ENCODE data around the gene HIPK2. TPM values are rescaled to one million over a fixed set of nuclear protein-coding genes. Genes with fewer than 3 reads are reported as not detected.

The HIPK2 gene
- total RNA-seq, 1 experiment from 2014 or later = 33.4 TPM

GRCh38 chr7:139743267-139743966 lies 34.4 kb downstream of the HIPK2 start:
- Mint-ChIP-seq H3K27ac (ENCODE audit: unreplicated experiment) (no peak overlapping the region), H3K9me3 (ENCODE audit: low read depth, unreplicated experiment) (no peaks in the 10 kb centered on the region), H3K27me3 (ENCODE audit: unreplicated experiment) (no peaks in the 10 kb centered on the region), H3K4me3 (ENCODE audit: low read depth, unreplicated experiment) (no peak overlapping the region), H3K4me1 (ENCODE audit: low read depth, unreplicated experiment) (peaks cover 34% of the 10 kb centered on the region), H3K36me3 (ENCODE audit: insufficient read depth, unreplicated experiment) (no peaks in the 10 kb centered on the region)
- CTCF ChIA-PET = no interaction called here
- intact Hi-C loops (cut with micrococcal nuclease; ENCODE audit: unreplicated experiment) = no loop called here
- DNase-seq = no peak
- TF ChIP-seq, protein P1, sequence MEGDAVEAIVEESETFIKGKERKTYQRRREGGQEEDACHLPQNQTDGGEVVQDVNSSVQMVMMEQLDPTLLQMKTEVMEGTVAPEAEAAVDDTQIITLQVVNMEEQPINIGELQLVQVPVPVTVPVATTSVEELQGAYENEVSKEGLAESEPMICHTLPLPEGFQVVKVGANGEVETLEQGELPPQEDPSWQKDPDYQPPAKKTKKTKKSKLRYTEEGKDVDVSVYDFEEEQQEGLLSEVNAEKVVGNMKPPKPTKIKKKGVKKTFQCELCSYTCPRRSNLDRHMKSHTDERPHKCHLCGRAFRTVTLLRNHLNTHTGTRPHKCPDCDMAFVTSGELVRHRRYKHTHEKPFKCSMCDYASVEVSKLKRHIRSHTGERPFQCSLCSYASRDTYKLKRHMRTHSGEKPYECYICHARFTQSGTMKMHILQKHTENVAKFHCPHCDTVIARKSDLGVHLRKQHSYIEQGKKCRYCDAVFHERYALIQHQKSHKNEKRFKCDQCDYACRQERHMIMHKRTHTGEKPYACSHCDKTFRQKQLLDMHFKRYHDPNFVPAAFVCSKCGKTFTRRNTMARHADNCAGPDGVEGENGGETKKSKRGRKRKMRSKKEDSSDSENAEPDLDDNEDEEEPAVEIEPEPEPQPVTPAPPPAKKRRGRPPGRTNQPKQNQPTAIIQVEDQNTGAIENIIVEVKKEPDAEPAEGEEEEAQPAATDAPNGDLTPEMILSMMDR (IDR thresholded peaks at IDR 0.05; ENCODE audit: unreplicated experiment) = no peak
- no TSS peak for BruUV-seq (replicated peaks)

GRCh38 chr7:139741789-139742344 lies 35.9 kb downstream of the HIPK2 start:
- TF ChIP-seq, protein P1 (IDR thresholded peaks at IDR 0.05; ENCODE audit: unreplicated experiment) = no peak
- Mint-ChIP-seq H3K36me3 (ENCODE audit: insufficient read depth, unreplicated experiment) (no peaks in the 10 kb centered on the region), H3K4me3 (ENCODE audit: low read depth, unreplicated experiment) (no peak overlapping the region), H3K9me3 (ENCODE audit: low read depth, unreplicated experiment) (no peaks in the 10 kb centered on the region), H3K27me3 (ENCODE audit: unreplicated experiment) (no peaks in the 10 kb centered on the region), H3K4me1 (ENCODE audit: low read depth, unreplicated experiment) (peaks cover 47% of the 10 kb centered on the region), H3K27ac (ENCODE audit: unreplicated experiment) (no peak overlapping the region)
- intact Hi-C loops (cut with micrococcal nuclease; ENCODE audit: unreplicated experiment) = no loop called here
- BruUV-seq (replicated peaks) = no TSS peak
- CTCF ChIA-PET = interaction anchor here (1.9 kb wide), 1 partner anchor 10 kb away, joined by 6 read pairs; no protein-coding TSS in a partner anchor
- no peak for DNase-seq

- Mint-ChIP-seq H3K36me3 (ENCODE audit: insufficient read depth, unreplicated experiment) (no peaks in the 10 kb centered on the region), H3K9me3 (ENCODE audit: low read depth, unreplicated experiment) (no peaks in the 10 kb centered on the region), H3K4me1 (ENCODE audit: low read depth, unreplicated experiment) (peaks cover 47% of the 10 kb centered on the region), H3K27ac (ENCODE audit: unreplicated experiment) (no peak overlapping the region), H3K27me3 (ENCODE audit: unreplicated experiment) (no peaks in the 10 kb centered on the region), H3K4me3 (ENCODE audit: low read depth, unreplicated experiment) (no peak overlapping the region)
- CTCF ChIA-PET = interaction anchor here (1.9 kb wide), 1 partner anchor 9 kb away, joined by 6 read pairs; no protein-coding TSS in a partner anchor
- no peak for DNase-seq
- intact Hi-C loops (cut with micrococcal nuclease; ENCODE audit: unreplicated experiment) = no loop called here
- TF ChIP-seq, protein P1 (IDR thresholded peaks at IDR 0.05; ENCODE audit: unreplicated experiment) = no peak
- no TSS peak for BruUV-seq (replicated peaks)
These were observed 36.6 kb downstream of the HIPK2 start for GRCh38 chr7:139741239-139741638.

- BruUV-seq (replicated peaks) = no TSS peak
- H3K36me3 Mint-ChIP-seq (ENCODE audit: insufficient read depth, unreplicated experiment) = no peaks in the 10 kb centered on the region
- CTCF ChIA-PET = interaction anchor here (1.9 kb wide), 1 partner anchor 8 kb away, joined by 6 read pairs; no protein-coding TSS in a partner anchor
- no peak overlapping the region for H3K27ac Mint-ChIP-seq (ENCODE audit: unreplicated experiment)
- peaks cover 55% of the 10 kb centered on the region for H3K4me1 Mint-ChIP-seq (ENCODE audit: low read depth, unreplicated experiment)
- intact Hi-C loops (cut with micrococcal nuclease; ENCODE audit: unreplicated experiment) = no loop called here
- H3K27me3 Mint-ChIP-seq (ENCODE audit: unreplicated experiment) = no peaks in the 10 kb centered on the region
- no peak for DNase-seq
- TF ChIP-seq, protein P1 (IDR thresholded peaks at IDR 0.05; ENCODE audit: unreplicated experiment) = no peak
- no peaks in the 10 kb centered on the region for H3K9me3 Mint-ChIP-seq (ENCODE audit: low read depth, unreplicated experiment)
- H3K4me3 Mint-ChIP-seq (ENCODE audit: low read depth, unreplicated experiment) = no peak overlapping the region
These were observed 37.8 kb downstream of the HIPK2 start for GRCh38 chr7:139739863-139740597.

Data from Calu3 (cell line).